H1 (cell line): ENCODE measurements around the gene EEF1AKMT3. TPM values are rescaled to one million over a fixed set of nuclear protein-coding genes. Genes with fewer than 3 reads are reported as not detected.

Experiments used
- HDAC6 ChIP-seq: IDR thresholded peaks from one replicate; pipeline ENCODE4 v1.7.1; 2012; ENCODE audit warnings: low read depth, mild to moderate bottlenecking, inconsistent platforms, low read length, moderate library complexity
- NANOG ChIP-seq: IDR thresholded peaks from 2 replicates; pipeline ENCODE4 v1.6.1; 2011; ENCODE audit warnings: low read length, low read depth, mild to moderate bottlenecking, inconsistent platforms; ENCODE audit not compliant: insufficient read depth, poor library complexity, severe bottlenecking
- polyA plus RNA-seq, 7 experiments: library from polyadenylated mRNA; depleted of rRNA in 3 of 7; stranded (reverse) in 5 of 7; unstranded in 2 of 7; fragments of >200 nt in 5 of 7; fragments of 200-250 nt in 2 of 7; gene quantifications; 1 replicate in 5 of 7; 2 replicates in 1 of 7; 4 replicates in 1 of 7; pipeline versions ENCODE4 v1.2.1 to v1.2.3, GENCODE V29; 2011 to 2013; ENCODE audit warnings: missing spikeins in 2 of 7, mixed read lengths in 2 of 7
- total RNA-seq: library from RNA; stranded (reverse); fragmentation: NEBNext Ultra II Directional; extraction: Animal tissue kit (Norgen Biotek cat#: 25700); gene quantifications from 2 replicates; pipeline ENCODE4 v1.2.1, GENCODE V29; 2021

Gene EEF1AKMT3
- total and polyA plus RNA-seq, 2 of the 8 experiments (the other 6 are each of a cell fraction or from before 2014, with no cell fraction given): 3.1 to 4.4 TPM

DNA sequence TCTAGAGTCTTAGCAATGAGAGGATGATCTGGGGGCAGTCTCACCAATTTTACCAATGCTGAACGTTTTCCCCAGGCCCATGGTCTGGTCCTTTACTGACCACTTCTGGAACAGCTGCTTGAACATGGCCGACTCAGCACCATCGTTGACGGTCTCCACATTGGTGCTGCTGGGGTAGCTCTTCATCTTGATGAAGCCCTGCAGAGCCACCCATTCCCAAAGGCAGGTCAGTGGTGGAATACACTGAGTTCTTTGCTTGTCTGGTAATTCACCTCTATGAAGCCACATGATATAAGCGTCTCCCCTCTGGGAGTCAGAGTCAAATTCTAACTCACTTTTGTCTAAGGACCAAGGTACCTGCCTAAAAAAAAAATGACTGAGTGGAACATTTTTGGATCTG, 35.9 kb downstream of the EEF1AKMT3 start (continued):
- TF ChIP-seq HDAC6 (no peak), NANOG (no peak)
